Astrocyte of the spinal cord (primary cell): ENCODE measurements around the gene HMSD.

Experiments used
- DNase-seq: peaks from one replicate; pipeline ENCODE4 v3.0.0; 2011; ENCODE audit warnings: low read depth, low spot score
- H3K4me3 ChIP-seq: 2 replicates; pipeline ENCODE4 v1.5.1; 2011; ENCODE audit warnings: low read depth, mild to moderate bottlenecking, low read length, moderate library complexity
- CTCF ChIP-seq: IDR thresholded peaks from 2 replicates; pipeline ENCODE4 v1.5.1; 2012; ENCODE audit warnings: low read depth, mild to moderate bottlenecking, low read length, inconsistent platforms
- in situ Hi-C: cut with HindIII; loops from 2 replicates; pipeline ENCODE4 v1.10.0; 2017; ENCODE audit warnings: low sequenced_read_pairs

HMSD gene

DNA sequence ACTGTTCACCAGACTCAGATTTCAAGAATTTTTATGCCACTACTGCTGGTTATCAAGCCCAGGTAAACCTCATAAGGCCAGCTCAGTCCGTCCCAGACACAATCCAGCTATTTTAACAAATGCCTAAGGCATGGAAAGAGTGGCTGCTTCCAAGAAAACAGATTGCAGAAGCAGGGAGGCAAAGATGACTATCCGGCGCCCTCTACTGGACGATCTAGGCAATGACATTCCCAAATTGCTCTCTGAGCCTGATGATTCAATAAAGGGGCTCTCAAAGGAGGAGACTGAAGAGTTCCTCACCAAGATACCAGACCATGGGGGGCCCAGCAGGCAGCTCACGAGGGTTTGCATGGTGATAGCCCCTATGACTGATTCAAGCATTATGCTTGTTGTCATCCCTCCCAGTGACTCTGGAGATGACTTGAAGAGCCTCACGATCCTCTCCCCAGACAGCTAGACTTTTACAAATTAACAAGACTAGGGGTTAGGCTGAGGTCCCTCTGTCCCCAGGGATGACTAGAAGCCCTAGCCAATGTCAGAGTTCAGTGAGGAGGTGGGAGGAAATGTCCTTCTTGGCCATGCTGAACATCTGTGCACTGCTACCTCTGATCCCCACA is 45.8 kb downstream of the HMSD start:
- peak; percentile 93 for TF ChIP-seq CTCF
- in situ Hi-C loops = no loop called here
- no peak overlapping the region for H3K4me3 ChIP-seq
- peak; percentile 45 for DNase-seq

- DNase-seq = no peak
- in situ Hi-C loops = no loop called here
- TF ChIP-seq CTCF = no peak
- H3K4me3 ChIP-seq = no peak overlapping the region
Measured at GRCh38 chr18:63997041-63997440, 47.9 kb downstream of the HMSD start.

DNA sequence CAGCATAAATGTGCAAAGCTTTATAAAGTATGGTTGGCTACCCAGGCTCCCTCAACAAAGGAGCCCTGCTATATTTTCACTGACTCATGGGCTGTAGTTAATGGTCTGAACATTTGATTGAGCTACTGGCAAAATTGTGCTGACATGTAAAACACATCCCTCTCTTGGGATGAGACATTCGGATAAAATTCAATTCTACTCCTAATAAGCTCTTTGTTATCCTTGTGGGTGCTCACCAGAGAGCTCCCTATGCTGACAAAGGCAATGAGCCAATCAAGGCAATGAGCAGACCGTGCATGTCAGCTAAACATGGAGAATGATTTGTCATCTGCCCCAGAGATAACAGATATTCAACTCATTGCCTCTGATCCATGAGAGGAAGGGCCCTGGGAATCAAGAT is 48.5 kb downstream of the HMSD start:
- in situ Hi-C loops = no loop called here
- DNase-seq = no peak

GRCh38 chr18:63999871-64000270 is 50.8 kb downstream of the HMSD start:
- no peak overlapping the region for H3K4me3 ChIP-seq
- in situ Hi-C loops = no loop called here
- no peak for TF ChIP-seq CTCF
- DNase-seq = no peak

More for the DNA sequence above, 48.5 kb downstream of the HMSD start:
- TF ChIP-seq CTCF = no peak
- H3K4me3 ChIP-seq = no peak overlapping the region

DNA sequence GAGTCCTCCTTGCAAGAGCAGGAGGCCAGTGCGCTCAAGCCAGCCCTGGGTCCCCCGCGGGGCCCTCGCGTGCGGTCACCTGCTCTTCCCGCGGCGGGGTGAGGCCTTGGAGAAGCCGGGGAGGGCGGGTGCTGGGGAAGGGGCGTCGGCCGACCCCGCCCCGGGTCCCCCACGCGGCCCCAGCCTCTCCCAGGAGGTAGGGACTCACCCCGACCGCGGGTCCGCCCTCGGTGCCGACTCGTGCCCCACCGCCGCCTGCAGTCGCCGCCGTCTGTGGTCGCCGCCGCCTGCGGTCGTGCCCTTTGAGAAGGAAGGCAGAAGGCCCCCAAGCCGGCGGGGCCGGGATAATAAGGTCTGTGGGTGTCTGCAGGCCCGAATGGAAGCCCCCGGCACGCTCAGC is 53.5 kb downstream of the HMSD start:
- TF ChIP-seq CTCF = no peak
- H3K4me3 ChIP-seq = no peak overlapping the region
- DNase-seq = no peak
- in situ Hi-C loops = no loop called here

DNA sequence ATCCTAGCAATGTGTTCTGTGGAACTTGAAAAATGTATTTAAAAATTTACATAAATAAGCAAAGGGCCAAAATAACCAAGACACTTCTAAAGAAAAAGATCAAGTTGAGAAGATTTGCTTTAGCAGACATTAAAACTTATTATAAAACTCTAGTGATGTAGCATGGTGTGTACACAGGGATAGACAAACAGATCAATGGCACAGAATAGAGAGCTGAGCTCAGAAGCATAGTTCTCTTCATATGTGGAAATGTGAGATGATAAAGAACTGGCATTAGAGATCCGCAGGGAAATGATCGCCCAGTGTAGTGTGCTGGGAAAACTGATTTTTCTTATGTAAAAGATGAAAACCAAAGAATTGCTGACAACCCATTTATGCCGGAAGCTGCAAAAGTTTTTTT is 60.2 kb downstream of the HMSD start:
- no peak overlapping the region for H3K4me3 ChIP-seq
- in situ Hi-C loops = no loop called here
- no peak for TF ChIP-seq CTCF
- no peak for DNase-seq
